HEK293 (cell line): ENCODE data around the gene RIC8B.

Experiments
- CTCF ChIA-PET: fragments of 350-600 bp; formaldehyde crosslinking; extraction: SDS; loops from one replicate; lab custom pipeline; 2021; ENCODE audit warnings: antibody characterized with exemption; lab: Yijun Ruan, JAX
- POLR2A ChIA-PET: fragments of 300-600 bp; formaldehyde crosslinking; extraction: SDS; loops from one replicate; lab custom pipeline; 2020; ENCODE audit warnings: antibody characterized with exemption, inconsistent platforms; lab: Yijun Ruan, JAX
- H3K27ac ChIP-seq: fragments of 200-500 bp; sonication (Bioruptor generic); 2 replicates; pipeline ENCODE4 v1.5.1; 2014; ENCODE audit warnings: low read depth, low read length, control low read depth, inconsistent platforms; ENCODE audit errors: extremely low read depth
- H3K36me3 ChIP-seq, 2 experiments: fragments of 200-500 bp in 1 of 2; sonication (Bioruptor generic) in 1 of 2; 1 replicate in 1 of 2; 2 replicates in 1 of 2; pipeline ENCODE4 v1.5.1; 2014 to 2017; ENCODE audit warnings: inconsistent platforms in 2 of 2, low read length in 2 of 2; ENCODE audit not compliant: control insufficient read depth in 2 of 2, insufficient read depth in 1 of 2
- H3K4me1 ChIP-seq: fragments of 200-500 bp; sonication (Bioruptor generic); 2 replicates; pipeline ENCODE4 v1.5.1; 2014; ENCODE audit warnings: mild to moderate bottlenecking, low read length, inconsistent platforms; ENCODE audit not compliant: control insufficient read depth, insufficient read depth
- H3K4me3 ChIP-seq: 2 replicates; pipeline ENCODE4 v1.5.1; 2011; ENCODE audit warnings: low read depth, mild to moderate bottlenecking, control low read depth, low read length, moderate library complexity
- H3K9me3 ChIP-seq: fragments of 200-500 bp; sonication (Bioruptor generic); 2 replicates; pipeline ENCODE4 v1.5.1; 2014; ENCODE audit warnings: low read depth, low read length, inconsistent platforms; ENCODE audit not compliant: control insufficient read depth, insufficient read depth
- EGR2 ChIP-seq: fragments of 450-650 bp; formaldehyde crosslinking; IDR thresholded peaks from 2 replicates; pipeline ENCODE4 v1.5.1; 2016; ENCODE audit warnings: low read depth, missing biosample characterization, missing genetic modification characterization
- FEZF1 ChIP-seq: fragments of 450-650 bp; formaldehyde crosslinking; IDR thresholded peaks from 2 replicates; pipeline ENCODE4 v1.5.1; 2016; ENCODE audit warnings: missing biosample characterization, missing genetic modification characterization
- KLF7 ChIP-seq: fragments of 450-650 bp; formaldehyde crosslinking; IDR thresholded peaks from 2 replicates; pipeline ENCODE4 v1.5.1; 2016; ENCODE audit warnings: missing biosample characterization, missing genetic modification characterization, borderline replicate concordance
- KLF8 ChIP-seq: fragments of 450-650 bp; formaldehyde crosslinking; IDR thresholded peaks from 2 replicates; pipeline ENCODE4 v1.5.1; 2016; ENCODE audit warnings: missing biosample characterization, missing genetic modification characterization
- MZF1 ChIP-seq: fragments of 450-650 bp; formaldehyde crosslinking; IDR thresholded peaks from 2 replicates; pipeline ENCODE4 v1.5.1; 2017; ENCODE audit warnings: missing biosample characterization, missing genetic modification characterization, borderline replicate concordance
- PRDM4 ChIP-seq: fragments of 450-650 bp; formaldehyde crosslinking; IDR thresholded peaks from 2 replicates; pipeline ENCODE4 v1.5.1; 2017; ENCODE audit warnings: missing biosample characterization, missing genetic modification characterization
- SALL2 ChIP-seq: fragments of 450-650 bp; formaldehyde crosslinking; IDR thresholded peaks from 2 replicates; pipeline ENCODE4 v1.5.0; 2017; ENCODE audit warnings: missing biosample characterization, mild to moderate bottlenecking, missing genetic modification characterization, borderline replicate concordance
- ZBTB10 ChIP-seq: fragments of 450-650 bp; formaldehyde crosslinking; IDR thresholded peaks from 2 replicates; pipeline ENCODE4 v1.5.1; 2016; ENCODE audit warnings: missing biosample characterization, missing genetic modification characterization
- ZFHX2 ChIP-seq: fragments of 450-650 bp; formaldehyde crosslinking; conservative IDR thresholded peaks from 2 replicates; pipeline ENCODE4 v1.5.1; 2016; ENCODE audit warnings: missing biosample characterization, missing genetic modification characterization
- ZNF112 ChIP-seq: fragments of 450-650 bp; formaldehyde crosslinking; IDR thresholded peaks from 2 replicates; pipeline ENCODE4 v1.5.0; 2017; ENCODE audit warnings: missing biosample characterization, missing genetic modification characterization
- ZNF155 ChIP-seq: fragments of 450-650 bp; formaldehyde crosslinking; IDR thresholded peaks from 2 replicates; pipeline ENCODE4 v1.5.1; 2016; ENCODE audit warnings: missing biosample characterization, missing genetic modification characterization
- ZNF341 ChIP-seq: fragments of 450-650 bp; formaldehyde crosslinking; IDR thresholded peaks from 2 replicates; pipeline ENCODE4; 2016; ENCODE audit warnings: low read depth, missing biosample characterization, missing genetic modification characterization
- ZNF398 ChIP-seq: fragments of 450-650 bp; formaldehyde crosslinking; IDR thresholded peaks from 2 replicates; pipeline ENCODE4 v1.5.1; 2017; ENCODE audit warnings: missing biosample characterization, missing genetic modification characterization
- ZNF449 ChIP-seq: fragments of 450-650 bp; formaldehyde crosslinking; IDR thresholded peaks from 2 replicates; pipeline ENCODE4 v1.5.1; 2017; ENCODE audit warnings: missing biosample characterization, mild to moderate bottlenecking, missing genetic modification characterization, moderate library complexity
- ZNF629 ChIP-seq: fragments of 450-650 bp; formaldehyde crosslinking; IDR thresholded peaks from 2 replicates; pipeline ENCODE4 v1.5.1; 2017; ENCODE audit warnings: missing biosample characterization, missing genetic modification characterization
- ZNF639 ChIP-seq: fragments of 450-650 bp; formaldehyde crosslinking; IDR thresholded peaks from 2 replicates; pipeline ENCODE4 v1.5.1; 2016; ENCODE audit warnings: missing biosample characterization, missing genetic modification characterization
- ZNF654 ChIP-seq: fragments of 450-650 bp; formaldehyde crosslinking; IDR thresholded peaks from 2 replicates; pipeline ENCODE4 v1.5.1; 2016; ENCODE audit warnings: low read depth, missing biosample characterization, missing genetic modification characterization
- ZNF658 ChIP-seq: fragments of 450-650 bp; formaldehyde crosslinking; IDR thresholded peaks from 2 replicates; pipeline ENCODE4; 2016; ENCODE audit warnings: missing biosample characterization, missing genetic modification characterization

The RIC8B gene

GRCh38 chr12:106764738-106765137 is 9.7 kb upstream of the RIC8B start (continued):
- TF ChIP-seq MZF1 (tag by site-specific recombination) (no peak), ZNF398 (tag by site-specific recombination) (no peak), KLF8 (tag by site-specific recombination) (no peak), ZNF112 (tag by site-specific recombination) (no peak), ZNF658 (no peak), SALL2 (tag by site-specific recombination) (no peak), ZNF639 (tag by site-specific recombination) (no peak), ZBTB10 (tag by site-specific recombination) (no peak)

GRCh38 chr12:106766393-106766826 is 8.1 kb upstream of the RIC8B start:
- CTCF ChIA-PET, result interaction anchor here (3.0 kb wide), 1 partner anchor 153 kb away, joined by 12 read pairs; no protein-coding TSS in a partner anchor
- POLR2A ChIA-PET, result interaction anchor here (0.6 kb wide), 1 partner anchor 382 kb away, joined by 3 read pairs; no protein-coding TSS in a partner anchor
- H3K4me3 ChIP-seq, result no peak overlapping the region
- H3K4me1 ChIP-seq, result peaks cover 17% of the 10 kb centered on the region
- no peak overlapping the region for H3K27ac ChIP-seq
- H3K36me3 ChIP-seq, result no peaks in the 10 kb centered on the region
- H3K9me3 ChIP-seq, result no peaks in the 10 kb centered on the region
- TF ChIP-seq ZNF341 (tag by site-specific recombination), result peak; percentile 94
- TF ChIP-seq KLF7 (tag by site-specific recombination), result no peak
- peak; percentile 62; the same call in 1 of the 2 replicates for TF ChIP-seq FEZF1 (tag by site-specific recombination)
- no peak for TF ChIP-seq PRDM4
- no peak for TF ChIP-seq ZNF629 (tag by site-specific recombination)
- TF ChIP-seq ZNF654 (tag by site-specific recombination), result no peak
- peak; percentile 99 for TF ChIP-seq ZFHX2
- TF ChIP-seq ZNF449 (tag by site-specific recombination), result no peak
- TF ChIP-seq ZNF155 (tag by site-specific recombination), result no peak
- TF ChIP-seq EGR2 (tag by site-specific recombination), result peak; percentile 98
